Ascending aorta (tissue), 2 donors: ENCODE results near the gene G6PC1. TPM values are rescaled to one million over a fixed set of nuclear protein-coding genes. Genes with fewer than 3 reads are reported as not detected.
"Not testable (repeated sequence)": the region's sequence is repeated elsewhere in the genome, so short reads cannot be mapped to it uniquely, and the experiment has no call there.

Experiments used
- DNase-seq, 2 donors: peaks; one replicate each; pipeline ENCODE4 v3.0.0-alpha.2; 2019; ENCODE audit warnings: low spot score in 2 of 2
- H3K27ac ChIP-seq, 2 donors: fragments of 200-600 bp; sonication (generic); one replicate each; pipeline ENCODE4 v1.5.1; 2016 to 2017; ENCODE audit warnings: mild to moderate bottlenecking in 1 of 2
- H3K27me3 ChIP-seq: fragments of 200-600 bp; sonication (generic); one replicate; pipeline ENCODE4 v1.5.1; 2017
- H3K36me3 ChIP-seq, 2 donors: fragments of 200-600 bp; sonication (generic); one replicate each; pipeline ENCODE4 v1.5.1; 2016
- H3K4me1 ChIP-seq, 2 donors: fragments of 200-600 bp; sonication (generic); one replicate each; pipeline ENCODE4 v1.5.1; 2016 to 2017; ENCODE audit warnings: mild to moderate bottlenecking in 1 of 2
- H3K4me3 ChIP-seq, 2 donors: fragments of 200-600 bp; sonication (generic); one replicate each; pipeline ENCODE4 v1.5.1; 2016 to 2017; ENCODE audit warnings: mild to moderate bottlenecking in 1 of 2
- H3K9me3 ChIP-seq, 2 donors: fragments of 200-600 bp; sonication (generic); one replicate each; pipeline ENCODE4 v1.5.1; 2016
- intact Hi-C: fragments of 100-400 bp; cut with DNase I; formaldehyde crosslinking; loops from one replicate; pipeline ENCODE4 v1.15.1; 2023
- total RNA-seq: library from RNA; depleted of rRNA; stranded (reverse); fragments of >200 nt; gene quantifications from one replicate; pipeline ENCODE4 v1.1.0, GENCODE V29; 2016
- TF ChIP-seq, protein P1 (sequence below), 3 experiments: fragments of 200-600 bp in 2 of 3; fragments of 450-650 bp in 1 of 3; sonication (generic) in 2 of 3; IDR thresholded peaks; one replicate each; pipeline ENCODE4 v1.5.1; 2016 to 2019; ENCODE audit warnings: antibody characterized with exemption in 3 of 3, mild to moderate bottlenecking in 1 of 3, moderate library complexity in 1 of 3

Gene G6PC1
- total RNA-seq, 1 donor from 2014 or later: not detected

GRCh38 chr17:42918902-42919521, 18.4 kb downstream of the G6PC1 start:
- Histone ChIP-seq H3K36me3 (no peaks in the 10 kb centered on the region), H3K4me3 (no peak overlapping the region), H3K9me3 (no peaks in the 10 kb centered on the region), H3K27ac (peak overlapping the region in 1 of 2 donors; percentile 32), H3K4me1 (peaks cover 0 to 9% of the 10 kb centered on the region in 2 donors), H3K27me3 (no peaks in the 10 kb centered on the region)
- intact Hi-C loops: no loop called here
- no peak for DNase-seq
- TF ChIP-seq, protein P1, sequence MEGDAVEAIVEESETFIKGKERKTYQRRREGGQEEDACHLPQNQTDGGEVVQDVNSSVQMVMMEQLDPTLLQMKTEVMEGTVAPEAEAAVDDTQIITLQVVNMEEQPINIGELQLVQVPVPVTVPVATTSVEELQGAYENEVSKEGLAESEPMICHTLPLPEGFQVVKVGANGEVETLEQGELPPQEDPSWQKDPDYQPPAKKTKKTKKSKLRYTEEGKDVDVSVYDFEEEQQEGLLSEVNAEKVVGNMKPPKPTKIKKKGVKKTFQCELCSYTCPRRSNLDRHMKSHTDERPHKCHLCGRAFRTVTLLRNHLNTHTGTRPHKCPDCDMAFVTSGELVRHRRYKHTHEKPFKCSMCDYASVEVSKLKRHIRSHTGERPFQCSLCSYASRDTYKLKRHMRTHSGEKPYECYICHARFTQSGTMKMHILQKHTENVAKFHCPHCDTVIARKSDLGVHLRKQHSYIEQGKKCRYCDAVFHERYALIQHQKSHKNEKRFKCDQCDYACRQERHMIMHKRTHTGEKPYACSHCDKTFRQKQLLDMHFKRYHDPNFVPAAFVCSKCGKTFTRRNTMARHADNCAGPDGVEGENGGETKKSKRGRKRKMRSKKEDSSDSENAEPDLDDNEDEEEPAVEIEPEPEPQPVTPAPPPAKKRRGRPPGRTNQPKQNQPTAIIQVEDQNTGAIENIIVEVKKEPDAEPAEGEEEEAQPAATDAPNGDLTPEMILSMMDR (IDR thresholded peaks at IDR 0.05): no peak

DNA sequence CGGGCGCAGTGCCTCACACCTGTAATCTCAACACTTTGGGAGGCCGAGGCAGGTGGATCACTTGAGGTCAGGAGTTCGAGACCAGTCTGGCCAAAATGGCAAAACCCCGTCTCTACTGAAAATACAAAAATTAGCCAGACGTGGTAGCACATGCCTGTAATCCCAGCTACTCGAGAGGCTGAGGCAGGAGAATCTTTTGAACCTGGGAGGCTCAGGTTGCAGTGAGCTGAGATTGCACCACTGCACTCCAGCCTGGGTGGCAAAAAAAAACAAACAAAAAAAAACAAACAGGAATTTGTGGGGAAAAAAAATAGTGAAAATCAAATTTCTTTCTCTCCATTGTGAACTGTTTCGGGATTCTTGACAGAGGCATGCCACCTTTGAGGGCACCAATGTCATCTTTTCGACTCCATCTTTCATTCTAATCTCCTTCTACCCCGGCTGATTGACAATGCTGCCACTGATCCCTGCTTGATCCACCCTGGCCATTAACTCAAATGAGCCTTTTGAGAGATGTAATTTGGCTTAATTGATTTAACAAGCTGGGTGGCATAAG, 19.0 kb downstream of the G6PC1 start:
- H3K4me1 ChIP-seq, DNase-seq, H3K4me3 ChIP-seq, intact Hi-C loops, H3K36me3 ChIP-seq, H3K27me3 ChIP-seq, H3K9me3 ChIP-seq: not testable (repeated sequence)
- peak overlapping the region in 1 of 2 donors; percentile 32 for H3K27ac ChIP-seq

GRCh38 chr17:42920106-42920900, 19.7 kb downstream of the G6PC1 start:
- Histone ChIP-seq H3K4me1 (peaks cover 0 to 9% of the 10 kb centered on the region in 2 donors), H3K36me3 (no peaks in the 10 kb centered on the region), H3K27me3 (no peaks in the 10 kb centered on the region), H3K27ac (no peak overlapping the region), H3K4me3 (no peak overlapping the region), H3K9me3 (no peaks in the 10 kb centered on the region)
- intact Hi-C loops: no loop called here
- TF ChIP-seq, protein P1 (IDR thresholded peaks at IDR 0.05): no peak
- DNase-seq: no peak

GRCh38 chr17:42920922-42921321, 20.3 kb downstream of the G6PC1 start:
- H3K27me3 ChIP-seq: no peaks in the 10 kb centered on the region
- no peak for DNase-seq
- no peaks in the 10 kb centered on the region for H3K9me3 ChIP-seq
- no peak overlapping the region for H3K4me3 ChIP-seq
- intact Hi-C loops: no loop called here
- no peaks in the 10 kb centered on the region for H3K36me3 ChIP-seq
- H3K4me1 ChIP-seq: peaks cover 0 to 9% of the 10 kb centered on the region in 2 donors
- no peak overlapping the region for H3K27ac ChIP-seq
- TF ChIP-seq, protein P1 (IDR thresholded peaks at IDR 0.05): no peak

- Histone ChIP-seq H3K4me1 (peaks cover 0 to 9% of the 10 kb centered on the region in 2 donors), H3K9me3 (no peaks in the 10 kb centered on the region), H3K36me3 (no peaks in the 10 kb centered on the region), H3K27ac (peak overlapping the region in 1 of 2 donors; percentile 22), H3K27me3 (no peaks in the 10 kb centered on the region), H3K4me3 (no peak overlapping the region)
- TF ChIP-seq, protein P1 (IDR thresholded peaks at IDR 0.05): no peak
- DNase-seq: no peak
- intact Hi-C loops: no loop called here
These were observed 21.7 kb downstream of the G6PC1 start for GRCh38 chr17:42922294-42922693.

GRCh38 chr17:42923472-42923871, 22.9 kb downstream of the G6PC1 start:
- not testable (repeated sequence) for H3K4me1 ChIP-seq
- peak overlapping the region in 1 of 2 donors; percentile 22 for H3K27ac ChIP-seq

More at GRCh38 chr17:42923472-42923871, 22.9 kb downstream of the G6PC1 start:
- intact Hi-C loops, H3K4me3 ChIP-seq, H3K9me3 ChIP-seq, H3K27me3 ChIP-seq, H3K36me3 ChIP-seq, DNase-seq: not testable (repeated sequence)
